Mesenchymal stem cell (in vitro differentiated cells and primary cell): ENCODE measurements around the gene ASB17.

Experiments
- DNase-seq: peaks from one replicate; pipeline ENCODE4 v3.0.0-alpha.2; 2013
- H2AFZ ChIP-seq: one replicate; pipeline ENCODE4 v1.6.1; 2013; ENCODE audit warnings: low read depth, mild to moderate bottlenecking, control low read depth, inconsistent platforms, low read length, moderate library complexity
- H2AK5ac ChIP-seq: 2 replicates; pipeline ENCODE4 v1.6.1; 2013; ENCODE audit warnings: low read length, moderate library complexity, mild to moderate bottlenecking, inconsistent platforms; ENCODE audit not compliant: severe bottlenecking
- H2BK120ac ChIP-seq: one replicate; pipeline ENCODE4 v1.6.1; 2013; ENCODE audit warnings: low read depth, mild to moderate bottlenecking, inconsistent platforms, low read length, moderate library complexity
- H2BK12ac ChIP-seq, 2 experiments: one replicate each; pipeline ENCODE4 v1.6.1; 2013; ENCODE audit warnings: inconsistent platforms in 2 of 2, low read length in 2 of 2, mild to moderate bottlenecking in 2 of 2, moderate library complexity in 2 of 2, control low read depth in 1 of 2
- H2BK15ac ChIP-seq: one replicate; pipeline ENCODE4 v1.6.1; 2013; ENCODE audit warnings: mild to moderate bottlenecking, low read depth, inconsistent platforms; ENCODE audit not compliant: poor library complexity, severe bottlenecking
- H2BK5ac ChIP-seq: 2 replicates; pipeline ENCODE4 v1.6.1; 2013; ENCODE audit warnings: low read depth, mild to moderate bottlenecking, low read length, control low read depth, inconsistent platforms; ENCODE audit not compliant: poor library complexity, severe bottlenecking
- H3K14ac ChIP-seq, 2 experiments: one replicate each; pipeline ENCODE4 v1.6.1; 2013; ENCODE audit warnings: inconsistent platforms in 2 of 2, low read length in 2 of 2, control low read depth in 1 of 2, mild to moderate bottlenecking in 1 of 2, moderate library complexity in 1 of 2
- H3K18ac ChIP-seq, 2 experiments: one replicate each; pipeline ENCODE4 v1.6.1; 2013; ENCODE audit warnings: inconsistent platforms in 2 of 2, low read length in 2 of 2, control low read depth in 1 of 2, low read depth in 1 of 2, mild to moderate bottlenecking in 1 of 2
- H3K23ac ChIP-seq, 2 experiments: one replicate each; pipeline ENCODE4 v1.6.1; 2013; ENCODE audit warnings: inconsistent platforms in 2 of 2, low read length in 2 of 2, mild to moderate bottlenecking in 2 of 2, moderate library complexity in 2 of 2, control low read depth in 1 of 2
- H3K27ac ChIP-seq: 2 replicates; pipeline ENCODE4 v1.5.1; 2013; ENCODE audit warnings: mild to moderate bottlenecking, moderate library complexity, low read length, control low read depth, inconsistent platforms; ENCODE audit not compliant: poor library complexity, severe bottlenecking
- H3K27me3 ChIP-seq, 2 experiments: 2 replicates each; pipeline versions ENCODE4 v1.6.1 to v1.7.0; 2013; ENCODE audit warnings: low read length in 2 of 2, mild to moderate bottlenecking in 2 of 2, moderate library complexity in 2 of 2, control low read depth in 1 of 2, inconsistent platforms in 1 of 2; ENCODE audit not compliant: control insufficient read depth in 1 of 2, insufficient read depth in 1 of 2
- H3K36me3 ChIP-seq, 2 experiments: 2 replicates each; pipeline versions ENCODE4 v1.6.1 to v1.7.0; 2013; ENCODE audit warnings: low read length in 2 of 2, control low read depth in 1 of 2, inconsistent platforms in 1 of 2, low read depth in 1 of 2, mild to moderate bottlenecking in 1 of 2; ENCODE audit not compliant: insufficient read depth in 2 of 2, control insufficient read depth in 1 of 2
- H3K4ac ChIP-seq, 2 experiments: one replicate each; pipeline ENCODE4 v1.6.1; 2013; ENCODE audit warnings: inconsistent platforms in 2 of 2, low read length in 2 of 2, mild to moderate bottlenecking in 2 of 2, moderate library complexity in 2 of 2, control low read depth in 1 of 2, low read depth in 1 of 2
- H3K4me1 ChIP-seq: 2 replicates; pipeline ENCODE4 v1.6.1; 2013; ENCODE audit warnings: low read depth, low read length, control low read depth; ENCODE audit not compliant: control insufficient read depth, insufficient read depth
- H3K4me2 ChIP-seq: 2 replicates; pipeline ENCODE4 v1.6.1; 2013; ENCODE audit warnings: low read length, mild to moderate bottlenecking, inconsistent platforms; ENCODE audit not compliant: poor library complexity, severe bottlenecking
- H3K4me3 ChIP-seq, 2 experiments: 2 replicates each; pipeline versions ENCODE4 v1.5.1 to v1.7.0; 2013; ENCODE audit warnings: low read length in 2 of 2, mild to moderate bottlenecking in 2 of 2, control low read depth in 1 of 2, low read depth in 1 of 2; ENCODE audit not compliant: insufficient read depth in 1 of 2
- H3K79me1 ChIP-seq: replicated peaks from 2 replicates; pipeline ENCODE4 v1.6.1; 2013; ENCODE audit warnings: mild to moderate bottlenecking, control low read depth, low read length, inconsistent platforms; ENCODE audit not compliant: poor library complexity, severe bottlenecking
- H3K9ac ChIP-seq: 2 replicates; pipeline ENCODE4 v1.7.0; 2013; ENCODE audit warnings: mild to moderate bottlenecking, low read length, moderate library complexity
- H3K9me3 ChIP-seq: 2 replicates; pipeline ENCODE4 v1.7.0; 2013; ENCODE audit warnings: mild to moderate bottlenecking, low read length; ENCODE audit not compliant: control insufficient read depth
- H4K8ac ChIP-seq: one replicate; pipeline ENCODE4 v1.6.1; 2013; ENCODE audit warnings: inconsistent platforms, mild to moderate bottlenecking, low read length, moderate library complexity
- H4K91ac ChIP-seq: one replicate; pipeline ENCODE4 v1.6.1; 2013; ENCODE audit warnings: mild to moderate bottlenecking, low read length, inconsistent platforms
- WGBS: methylation state at CpG from one replicate; pipeline ENCODE4 v1.1.7; 2013; ENCODE audit warnings: mixed read lengths; 5-methylcytosine and 5-hydroxymethylcytosine counted together

The ASB17 gene

GRCh38 chr1:75937034-75937433 lies 4.8 kb upstream of the ASB17 start:
- Histone ChIP-seq H3K18ac (no peak overlapping the region), H3K27me3 (no peaks in the 10 kb centered on the region), H4K91ac (no peak overlapping the region), H3K79me1 (no peaks in the 10 kb centered on the region), H3K9me3 (no peaks in the 10 kb centered on the region), H3K4me3 (no peak overlapping the region), H2AK5ac (no peak overlapping the region), H3K27ac (no peak overlapping the region), H2AFZ (no peak overlapping the region), H2BK120ac (no peak overlapping the region), H3K36me3 (no peaks in the 10 kb centered on the region), H2BK12ac (no peak overlapping the region), H3K14ac (no peak overlapping the region), H2BK15ac (no peak overlapping the region), H3K4ac (no peak overlapping the region), H3K23ac (no peak overlapping the region), H4K8ac (no peak overlapping the region), H3K4me1 (no peaks in the 10 kb centered on the region), H2BK5ac (no peak overlapping the region), H3K9ac (no peak overlapping the region), H3K4me2 (no peak overlapping the region)
- peak; percentile 2 for DNase-seq
- WGBS = no CpG with 5 or more reads among the region's 1 CpG

GRCh38 chr1:75922698-75923097 lies 9.5 kb downstream of the ASB17 start:
- Histone ChIP-seq H3K23ac (no peak overlapping the region), H3K4ac (no peak overlapping the region), H2AFZ (no peak overlapping the region), H3K4me1 (no peaks in the 10 kb centered on the region), H4K8ac (no peak overlapping the region), H3K9me3 (no peaks in the 10 kb centered on the region), H2BK15ac (no peak overlapping the region), H2BK12ac (no peak overlapping the region), H3K9ac (no peak overlapping the region), H2BK5ac (no peak overlapping the region), H4K91ac (no peak overlapping the region), H3K18ac (no peak overlapping the region), H3K27ac (no peak overlapping the region), H3K4me2 (no peak overlapping the region), H3K27me3 (no peaks in the 10 kb centered on the region), H2BK120ac (no peak overlapping the region), H3K79me1 (no peaks in the 10 kb centered on the region), H3K4me3 (no peak overlapping the region), H2AK5ac (no peak overlapping the region), H3K36me3 (no peaks in the 10 kb centered on the region), H3K14ac (no peak overlapping the region)
- no CpG with 5 or more reads among the region's 1 CpG for WGBS
- DNase-seq = no peak

GRCh38 chr1:75916834-75917233 lies 15.4 kb downstream of the ASB17 start:
- H3K23ac ChIP-seq = no peak overlapping the region
- H3K18ac ChIP-seq = no peak overlapping the region
- no peaks in the 10 kb centered on the region for H3K27me3 ChIP-seq
- no peak overlapping the region for H4K8ac ChIP-seq
- H2BK120ac ChIP-seq = no peak overlapping the region
- H4K91ac ChIP-seq = no peak overlapping the region
- H3K4me2 ChIP-seq = no peak overlapping the region
- H2AK5ac ChIP-seq = no peak overlapping the region
- H3K79me1 ChIP-seq = no peaks in the 10 kb centered on the region
- 90% methylated on average over 2 of the region's 2 CpGs for WGBS
- no peak overlapping the region for H3K14ac ChIP-seq
- no peaks in the 10 kb centered on the region for H3K36me3 ChIP-seq
- H3K4me3 ChIP-seq = no peak overlapping the region
- no peaks in the 10 kb centered on the region for H3K9me3 ChIP-seq
- no peak overlapping the region for H2BK15ac ChIP-seq
- H3K9ac ChIP-seq = no peak overlapping the region
- no peak overlapping the region for H3K27ac ChIP-seq
- no peak overlapping the region for H3K4ac ChIP-seq
- no peak overlapping the region for H2BK12ac ChIP-seq
- no peak for DNase-seq
- H2BK5ac ChIP-seq = no peak overlapping the region
- no peak overlapping the region for H2AFZ ChIP-seq
- no peaks in the 10 kb centered on the region for H3K4me1 ChIP-seq

GRCh38 chr1:75908717-75909152 lies 23.5 kb downstream of the ASB17 start:
- 33% methylated on average over 2 of the region's 2 CpGs for WGBS
- no peak overlapping the region for H2BK5ac ChIP-seq
- H3K4me2 ChIP-seq = no peak overlapping the region
- H3K4ac ChIP-seq = no peak overlapping the region
- H2AK5ac ChIP-seq = no peak overlapping the region
- H2AFZ ChIP-seq = no peak overlapping the region
- H2BK12ac ChIP-seq = no peak overlapping the region
- no peaks in the 10 kb centered on the region for H3K9me3 ChIP-seq
- no peaks in the 10 kb centered on the region for H3K4me1 ChIP-seq
- no peak overlapping the region for H3K14ac ChIP-seq
- H4K91ac ChIP-seq = no peak overlapping the region
- no peak overlapping the region for H3K23ac ChIP-seq
- no peak overlapping the region for H3K18ac ChIP-seq
- H3K27me3 ChIP-seq = no peaks in the 10 kb centered on the region
- H2BK15ac ChIP-seq = no peak overlapping the region
- H3K9ac ChIP-seq = no peak overlapping the region
- H3K36me3 ChIP-seq = no peaks in the 10 kb centered on the region
- H3K27ac ChIP-seq = no peak overlapping the region
- DNase-seq = peak; percentile 64
- no peak overlapping the region for H3K4me3 ChIP-seq
- no peak overlapping the region for H4K8ac ChIP-seq
- H2BK120ac ChIP-seq = no peak overlapping the region
- H3K79me1 ChIP-seq = no peaks in the 10 kb centered on the region
